Vagina (tissue), 2 donors: ENCODE data around the gene GABRP. TPM values are rescaled to one million over a fixed set of nuclear protein-coding genes. Genes with fewer than 3 reads are reported as not detected.

Experiments used
- DNase-seq, 2 donors: peaks; one replicate each; pipeline ENCODE4 v3.0.0-alpha.2; 2017; ENCODE audit errors: extremely low spot score in 2 of 2
- H3K27ac ChIP-seq: fragments of 200-600 bp; sonication (generic); one replicate; pipeline ENCODE4 v1.5.1; 2019
- H3K27me3 ChIP-seq: fragments of 200-600 bp; sonication (generic); one replicate; pipeline ENCODE4 v1.5.1; 2019
- H3K36me3 ChIP-seq, 2 donors: fragments of 200-600 bp; sonication (generic); one replicate each; pipeline ENCODE4 v1.5.1; 2017 to 2019
- H3K4me1 ChIP-seq: fragments of 200-600 bp; sonication (generic); one replicate; pipeline ENCODE4 v1.5.1; 2019
- H3K4me3 ChIP-seq, 2 donors: fragments of 200-600 bp; sonication (generic); 1 replicate in 1 of 2; 2 replicates in 1 of 2; pipeline ENCODE4 v1.5.1; 2016 to 2019
- H3K9me3 ChIP-seq: fragments of 200-600 bp; sonication (generic); one replicate; pipeline ENCODE4 v1.5.1; 2019
- POLR2A ChIP-seq, 2 donors: fragments of 450-650 bp; IDR thresholded peaks; one replicate each; pipeline ENCODE4 v1.6.1; 2017; ENCODE audit warnings: antibody characterized with exemption in 2 of 2, mild to moderate bottlenecking in 2 of 2, moderate library complexity in 2 of 2
- POLR2AphosphoS5 ChIP-seq, 2 donors: sonication (generic); formaldehyde crosslinking; IDR thresholded peaks; one replicate each; pipeline ENCODE4 v1.9.0; 2017; ENCODE audit warnings: antibody characterized with exemption in 2 of 2, mild to moderate bottlenecking in 2 of 2, low read depth in 1 of 2; ENCODE audit not compliant: insufficient read depth in 1 of 2
- intact Hi-C: fragments of 100-400 bp; cut with DNase I; formaldehyde crosslinking; loops from one replicate; pipeline ENCODE4 v1.15.1; 2023
- total RNA-seq: library from RNA; depleted of rRNA; stranded (reverse); fragments of >200 nt; gene quantifications from one replicate; pipeline ENCODE4 v1.2.3, GENCODE V29; 2016
- TF ChIP-seq, protein P1 (sequence below), 3 experiments: fragments of 450-650 bp in 2 of 3; fragments of 200-600 bp in 1 of 3; sonication (generic) in 1 of 3; IDR thresholded peaks; one replicate each; pipeline ENCODE4 v1.5.1; 2017 to 2019; ENCODE audit warnings: antibody characterized with exemption in 3 of 3, mild to moderate bottlenecking in 2 of 3, moderate library complexity in 2 of 3

GABRP gene
- total RNA-seq, 1 donor from 2014 or later: 20.6 TPM

DNA sequence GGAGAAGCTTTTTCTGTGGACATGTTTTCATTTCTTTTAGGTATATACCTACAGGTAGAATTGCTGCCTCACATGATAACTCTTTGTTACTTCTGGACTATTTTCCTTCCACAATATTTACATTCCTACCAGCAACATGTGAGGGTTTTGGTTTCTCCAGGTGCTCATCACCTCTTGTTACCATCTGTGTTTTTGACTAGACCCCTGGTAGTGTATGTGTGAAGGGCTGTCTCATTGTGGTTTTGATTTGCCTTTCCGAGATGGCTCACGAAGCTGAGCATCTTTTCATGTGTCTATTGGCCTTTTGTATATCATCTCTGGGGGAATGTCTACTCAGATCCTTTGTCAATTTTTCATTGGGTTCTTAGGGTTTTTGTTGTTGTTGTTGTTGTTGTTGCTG, 61.1 kb downstream of the GABRP start:
- no peak overlapping the region for H3K4me3 ChIP-seq
- no peak overlapping the region for H3K27ac ChIP-seq
- intact Hi-C loops: no loop called here
- no peaks in the 10 kb centered on the region for H3K27me3 ChIP-seq
- TF ChIP-seq, protein P1, sequence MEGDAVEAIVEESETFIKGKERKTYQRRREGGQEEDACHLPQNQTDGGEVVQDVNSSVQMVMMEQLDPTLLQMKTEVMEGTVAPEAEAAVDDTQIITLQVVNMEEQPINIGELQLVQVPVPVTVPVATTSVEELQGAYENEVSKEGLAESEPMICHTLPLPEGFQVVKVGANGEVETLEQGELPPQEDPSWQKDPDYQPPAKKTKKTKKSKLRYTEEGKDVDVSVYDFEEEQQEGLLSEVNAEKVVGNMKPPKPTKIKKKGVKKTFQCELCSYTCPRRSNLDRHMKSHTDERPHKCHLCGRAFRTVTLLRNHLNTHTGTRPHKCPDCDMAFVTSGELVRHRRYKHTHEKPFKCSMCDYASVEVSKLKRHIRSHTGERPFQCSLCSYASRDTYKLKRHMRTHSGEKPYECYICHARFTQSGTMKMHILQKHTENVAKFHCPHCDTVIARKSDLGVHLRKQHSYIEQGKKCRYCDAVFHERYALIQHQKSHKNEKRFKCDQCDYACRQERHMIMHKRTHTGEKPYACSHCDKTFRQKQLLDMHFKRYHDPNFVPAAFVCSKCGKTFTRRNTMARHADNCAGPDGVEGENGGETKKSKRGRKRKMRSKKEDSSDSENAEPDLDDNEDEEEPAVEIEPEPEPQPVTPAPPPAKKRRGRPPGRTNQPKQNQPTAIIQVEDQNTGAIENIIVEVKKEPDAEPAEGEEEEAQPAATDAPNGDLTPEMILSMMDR (IDR thresholded peaks at IDR 0.05): no peak
- no peak for TF ChIP-seq POLR2AphosphoS5 (IDR thresholded peaks at IDR 0.05; ENCODE audit: insufficient read depth in 1 of 2, low read depth in 1 of 2)
- no peak for TF ChIP-seq POLR2A (IDR thresholded peaks at IDR 0.05)
- H3K9me3 ChIP-seq: no peaks in the 10 kb centered on the region
- H3K4me1 ChIP-seq: no peaks in the 10 kb centered on the region
- H3K36me3 ChIP-seq: no peaks in the 10 kb centered on the region
- DNase-seq: no peak

DNA sequence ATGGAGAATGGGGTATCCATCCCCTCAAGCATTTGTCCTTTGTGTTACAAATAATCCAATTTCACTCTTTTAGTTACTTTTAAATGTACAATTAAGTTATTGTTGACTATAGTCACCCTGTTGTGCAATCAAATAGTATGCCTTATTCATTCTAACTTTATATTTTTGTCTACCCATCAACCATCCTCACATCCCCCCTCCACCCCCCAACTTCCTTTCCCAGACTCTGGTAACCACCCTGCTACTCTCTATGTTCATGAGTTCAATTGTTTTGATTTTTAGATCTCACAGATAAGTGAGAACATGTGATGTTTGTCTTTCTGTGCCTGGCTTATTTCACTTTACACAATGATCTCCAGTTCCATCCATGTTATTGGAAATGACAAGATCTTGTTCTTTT, 62.9 kb downstream of the GABRP start:
- Histone ChIP-seq H3K36me3 (no peaks in the 10 kb centered on the region), H3K4me1 (no peaks in the 10 kb centered on the region), H3K27ac (no peak overlapping the region), H3K27me3 (no peaks in the 10 kb centered on the region), H3K4me3 (no peak overlapping the region), H3K9me3 (no peaks in the 10 kb centered on the region)
- TF ChIP-seq POLR2A (IDR thresholded peaks at IDR 0.05) (no peak), POLR2AphosphoS5 (IDR thresholded peaks at IDR 0.05; ENCODE audit: insufficient read depth in 1 of 2, low read depth in 1 of 2) (no peak)
- TF ChIP-seq, protein P1 (IDR thresholded peaks at IDR 0.05): no peak
- intact Hi-C loops: no loop called here
- DNase-seq: no peak

DNA sequence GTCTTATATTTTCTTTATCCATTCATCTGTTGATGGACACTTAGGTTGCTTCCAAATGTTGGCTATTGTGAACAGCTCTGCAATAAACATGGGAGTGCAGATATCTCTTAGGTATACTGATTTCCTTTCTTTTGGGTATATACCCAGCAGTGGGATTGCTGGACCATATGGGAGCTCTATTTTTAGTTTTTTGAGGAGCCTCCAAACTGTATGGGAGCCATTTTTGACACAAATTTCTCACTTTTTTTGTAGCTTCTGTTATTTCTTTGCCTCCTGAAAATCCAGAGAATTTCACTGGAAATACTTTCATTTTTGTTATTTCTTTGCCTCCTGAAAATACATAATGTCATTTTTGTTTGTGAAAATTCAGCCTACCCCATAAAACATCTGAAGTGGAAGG, 63.3 kb downstream of the GABRP start:
- TF ChIP-seq, protein P1 (IDR thresholded peaks at IDR 0.05): no peak
- TF ChIP-seq POLR2AphosphoS5 (IDR thresholded peaks at IDR 0.05; ENCODE audit: insufficient read depth in 1 of 2, low read depth in 1 of 2) (no peak), POLR2A (IDR thresholded peaks at IDR 0.05) (no peak)
- DNase-seq: no peak
- H3K4me3 ChIP-seq: no peak overlapping the region
- no peaks in the 10 kb centered on the region for H3K36me3 ChIP-seq
- H3K9me3 ChIP-seq: no peaks in the 10 kb centered on the region
- H3K27ac ChIP-seq: no peak overlapping the region
- no peaks in the 10 kb centered on the region for H3K4me1 ChIP-seq
- no peaks in the 10 kb centered on the region for H3K27me3 ChIP-seq
- intact Hi-C loops: no loop called here

DNA sequence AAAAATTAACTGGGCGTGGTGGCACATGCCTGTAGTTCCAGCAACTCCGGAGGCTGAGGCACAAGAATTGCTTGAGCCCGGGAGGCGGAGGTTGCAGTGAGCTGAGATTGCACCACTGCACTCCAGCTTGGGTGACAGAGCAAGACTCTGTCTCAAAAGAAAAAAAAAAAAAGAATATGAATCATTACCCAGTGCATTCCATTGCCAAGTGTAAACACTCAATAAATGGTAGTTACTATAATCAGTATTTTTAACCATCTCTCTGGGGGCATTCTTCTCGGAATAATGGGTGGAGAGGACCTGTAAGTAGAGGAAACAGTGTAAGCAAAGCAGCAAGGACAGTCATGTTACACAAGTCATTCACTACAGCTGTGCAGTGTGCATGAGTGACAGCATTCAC, 64.5 kb downstream of the GABRP start:
- H3K4me1 ChIP-seq: no peaks in the 10 kb centered on the region
- no peak overlapping the region for H3K4me3 ChIP-seq
- DNase-seq: no peak
- intact Hi-C loops: no loop called here
- H3K27me3 ChIP-seq: no peaks in the 10 kb centered on the region
- no peaks in the 10 kb centered on the region for H3K9me3 ChIP-seq
- no peaks in the 10 kb centered on the region for H3K36me3 ChIP-seq
- TF ChIP-seq, protein P1 (IDR thresholded peaks at IDR 0.05): no peak
- no peak for TF ChIP-seq POLR2A (IDR thresholded peaks at IDR 0.05)
- TF ChIP-seq POLR2AphosphoS5 (IDR thresholded peaks at IDR 0.05; ENCODE audit: insufficient read depth in 1 of 2, low read depth in 1 of 2): no peak
- H3K27ac ChIP-seq: no peak overlapping the region

DNA sequence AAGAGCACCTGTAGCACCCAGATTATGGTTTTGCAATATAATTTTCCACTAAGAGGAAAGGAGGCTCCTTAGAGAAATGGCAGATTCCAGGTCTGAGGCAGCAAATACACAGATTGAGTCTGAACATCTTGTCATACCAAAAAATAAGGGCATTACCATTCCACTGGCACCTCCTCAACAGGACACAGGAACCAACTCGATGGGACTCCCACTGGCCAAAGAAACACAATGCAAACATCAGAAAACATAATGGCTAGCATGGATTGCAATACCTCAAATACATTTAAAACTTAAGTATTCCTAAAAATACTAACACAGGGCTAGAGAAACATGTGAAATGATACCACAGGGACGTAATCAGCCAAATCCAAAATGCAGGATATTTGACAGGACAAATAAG, 65.8 kb downstream of the GABRP start:
- no peak overlapping the region for H3K27ac ChIP-seq
- intact Hi-C loops: no loop called here
- no peak overlapping the region for H3K4me3 ChIP-seq
- no peaks in the 10 kb centered on the region for H3K9me3 ChIP-seq
- no peaks in the 10 kb centered on the region for H3K27me3 ChIP-seq
- no peak for DNase-seq
- H3K4me1 ChIP-seq: no peaks in the 10 kb centered on the region
- TF ChIP-seq POLR2A (IDR thresholded peaks at IDR 0.05) (no peak), POLR2AphosphoS5 (IDR thresholded peaks at IDR 0.05; ENCODE audit: insufficient read depth in 1 of 2, low read depth in 1 of 2) (no peak)
- TF ChIP-seq, protein P1 (IDR thresholded peaks at IDR 0.05): no peak
- no peaks in the 10 kb centered on the region for H3K36me3 ChIP-seq
